Stomach (tissue), 4 donors: Measurements from ENCODE around the gene RERE.

ENCODE experiments used
- POLR2A ChIP-seq, 4 donors: fragments of 450-650 bp; IDR thresholded peaks; one replicate each; pipeline ENCODE4 v1.6.1; 2016; ENCODE audit warnings: antibody characterized with exemption in 4 of 4, control low read depth in 2 of 4, mild to moderate bottlenecking in 1 of 4, moderate library complexity in 1 of 4
- TF ChIP-seq, protein P1 (sequence below), 7 experiments: fragments of 450-650 bp in 4 of 7; fragments of 200-600 bp in 3 of 7; sonication (generic) in 3 of 7; IDR thresholded peaks; one replicate each; pipeline ENCODE4 v1.5.1; 2016 to 2019; ENCODE audit warnings: antibody characterized with exemption in 7 of 7, control low read depth in 2 of 7, mild to moderate bottlenecking in 1 of 7

DNA sequence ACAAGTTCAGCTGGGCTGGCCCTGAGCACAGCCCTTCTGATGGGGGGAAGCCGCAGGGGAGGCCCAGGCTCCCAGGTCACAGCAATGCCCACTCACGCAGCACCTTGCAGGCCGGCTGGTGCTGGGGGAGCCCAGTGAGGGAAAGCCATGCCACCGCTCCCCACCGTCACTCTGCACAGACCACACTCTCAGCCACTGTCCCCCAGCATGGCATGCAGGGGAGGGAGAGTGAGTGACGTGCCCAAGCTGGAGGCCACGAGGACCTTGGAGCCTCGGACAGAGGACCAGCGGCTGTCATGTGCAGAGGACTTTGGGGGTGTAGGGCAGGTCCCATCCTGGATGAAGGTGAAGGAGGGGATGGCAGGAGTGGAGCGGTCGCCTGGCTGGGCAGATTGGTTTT, 474.4 kb downstream of the RERE start:
- TF ChIP-seq, protein P1, sequence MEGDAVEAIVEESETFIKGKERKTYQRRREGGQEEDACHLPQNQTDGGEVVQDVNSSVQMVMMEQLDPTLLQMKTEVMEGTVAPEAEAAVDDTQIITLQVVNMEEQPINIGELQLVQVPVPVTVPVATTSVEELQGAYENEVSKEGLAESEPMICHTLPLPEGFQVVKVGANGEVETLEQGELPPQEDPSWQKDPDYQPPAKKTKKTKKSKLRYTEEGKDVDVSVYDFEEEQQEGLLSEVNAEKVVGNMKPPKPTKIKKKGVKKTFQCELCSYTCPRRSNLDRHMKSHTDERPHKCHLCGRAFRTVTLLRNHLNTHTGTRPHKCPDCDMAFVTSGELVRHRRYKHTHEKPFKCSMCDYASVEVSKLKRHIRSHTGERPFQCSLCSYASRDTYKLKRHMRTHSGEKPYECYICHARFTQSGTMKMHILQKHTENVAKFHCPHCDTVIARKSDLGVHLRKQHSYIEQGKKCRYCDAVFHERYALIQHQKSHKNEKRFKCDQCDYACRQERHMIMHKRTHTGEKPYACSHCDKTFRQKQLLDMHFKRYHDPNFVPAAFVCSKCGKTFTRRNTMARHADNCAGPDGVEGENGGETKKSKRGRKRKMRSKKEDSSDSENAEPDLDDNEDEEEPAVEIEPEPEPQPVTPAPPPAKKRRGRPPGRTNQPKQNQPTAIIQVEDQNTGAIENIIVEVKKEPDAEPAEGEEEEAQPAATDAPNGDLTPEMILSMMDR (IDR thresholded peaks at IDR 0.05), result no peak
- no peak for TF ChIP-seq POLR2A (IDR thresholded peaks at IDR 0.05)
